A549 (cell line): ENCODE measurements around the gene ATP10A. TPM values are rescaled to one million over a fixed set of nuclear protein-coding genes. Genes with fewer than 3 reads are reported as not detected.

Source experiments
- ATAC-seq, 2 experiments: fragments of 200-7000 bp in 1 of 2; fragments of >200 bp in 1 of 2; cut with Nextera tagmentation in 1 of 2; cut with Tn5 transposase in 1 of 2; 3 replicates each; pipeline versions ENCODE4 v1.8.0 to v1.9.1; 2018 to 2020; ENCODE audit warnings: mild to moderate bottlenecking in 1 of 2, moderate library complexity in 1 of 2
- CTCF ChIA-PET: fragments of 300-600 bp; sonication (Branson Sonifier 250); formaldehyde crosslinking; extraction: SDS; loops from one replicate; lab custom pipeline; 2021; ENCODE audit warnings: antibody characterized with exemption, inconsistent platforms; lab: Yijun Ruan, JAX
- POLR2A ChIA-PET: fragments of 350-600 bp; formaldehyde crosslinking; extraction: SDS; loops from one replicate; lab custom pipeline; 2021; ENCODE audit warnings: antibody characterized with exemption, inconsistent platforms; lab: Yijun Ruan, JAX
- DNase-seq, 2 experiments: peaks; one replicate each; pipeline versions ENCODE4 v3.0.0 to v3.0.0-alpha.2; 2011 to 2016; ENCODE audit warnings: low read depth in 1 of 2, low spot score in 1 of 2
- FAIRE-seq: peaks from 2 replicates; lab custom pipeline; 2011; peaks lifted over from hg19 to GRCh38; lab: Jason Lieb, UNC
- H3K27ac ChIP-seq, 2 experiments: fragments of >200 bp; sonication (Bioruptor Twin); formaldehyde crosslinking; 3 replicates each; pipeline ENCODE4 v1.5.1; 2016 to 2017
- H3K4me1 ChIP-seq: fragments of >200 bp; sonication (Bioruptor Twin); formaldehyde crosslinking; 3 replicates; pipeline ENCODE4 v1.6.1; 2016
- H3K4me2 ChIP-seq: fragments of >200 bp; sonication (Bioruptor Twin); formaldehyde crosslinking; 3 replicates; pipeline ENCODE4 v1.6.1; 2016
- H3K4me3 ChIP-seq: fragments of >200 bp; sonication (Bioruptor Twin); formaldehyde crosslinking; 3 replicates; pipeline ENCODE4 v1.5.1; 2016
- H3K9me3 ChIP-seq: fragments of >200 bp; sonication (Bioruptor Twin); formaldehyde crosslinking; 3 replicates; pipeline ENCODE4 v1.6.1; 2016
- EHMT2 ChIP-seq: fragments of 200-600 bp; sonication (generic); IDR thresholded peaks from 2 replicates; pipeline ENCODE4 v1.6.1; 2016; ENCODE audit warnings: antibody characterized with exemption, low read depth, mild to moderate bottlenecking, moderate library complexity
- EP300 ChIP-seq, 2 experiments: fragments of >200 bp; sonication (Bioruptor Twin); formaldehyde crosslinking; IDR thresholded peaks; 2 replicates in 1 of 2; 3 replicates in 1 of 2; pipeline ENCODE4 v1.6.1; 2016 to 2017
- ESRRA ChIP-seq: fragments of 150-350 bp; IDR thresholded peaks from 2 replicates; pipeline ENCODE4 v1.6.1; 2014; ENCODE audit warnings: mild to moderate bottlenecking, low read length, borderline replicate concordance
- FOSB ChIP-seq: fragments of 250-450 bp; sonication (Bioruptor Pico); IDR thresholded peaks from 2 replicates; pipeline ENCODE4 v1.5.0; 2020; ENCODE audit warnings: mild to moderate bottlenecking, moderate library complexity
- GATA3 ChIP-seq: IDR thresholded peaks from 2 replicates; pipeline ENCODE4 v1.6.1; 2012; ENCODE audit warnings: borderline replicate concordance
- HES2 ChIP-seq: fragments of >200 bp; sonication (Bioruptor Twin); formaldehyde crosslinking; IDR thresholded peaks from 2 replicates; pipeline ENCODE4 v1.6.1; 2016
- HEYL ChIP-seq: fragments of 250-450 bp; sonication (Bioruptor Pico); IDR thresholded peaks from 2 replicates; pipeline ENCODE4 v1.8.0; 2021; ENCODE audit warnings: mild to moderate bottlenecking, moderate library complexity
- HOXA7 ChIP-seq: fragments of 250-450 bp; sonication (Bioruptor Pico); IDR thresholded peaks from 2 replicates; pipeline ENCODE4 v1.5.0; 2020; ENCODE audit warnings: mild to moderate bottlenecking, moderate library complexity
- JUNB ChIP-seq: fragments of >200 bp; sonication (Bioruptor Twin); formaldehyde crosslinking; IDR thresholded peaks from 2 replicates; pipeline ENCODE4 v1.6.1; 2016
- MAX ChIP-seq: IDR thresholded peaks from 2 replicates; pipeline ENCODE4 v1.6.1; 2012
- MAZ ChIP-seq: fragments of 150-350 bp; IDR thresholded peaks from 2 replicates; pipeline ENCODE4 v1.6.1; 2014; ENCODE audit warnings: antibody characterized with exemption, low read depth, low read length, borderline replicate concordance
- NFE2L2 ChIP-seq: fragments of 150-350 bp; conservative IDR thresholded peaks from 2 replicates; pipeline ENCODE4 v1.6.1; 2014; ENCODE audit warnings: low read length
- NR3C1 ChIP-seq: fragments of >200 bp; sonication (Bioruptor Twin); formaldehyde crosslinking; IDR thresholded peaks from 3 replicates; pipeline ENCODE4 v1.6.1; 2017
- PHF8 ChIP-seq: fragments of 200-600 bp; sonication (generic); IDR thresholded peaks from 2 replicates; pipeline ENCODE4 v1.6.1; 2016; ENCODE audit warnings: low read depth, mild to moderate bottlenecking, antibody characterized with exemption, moderate library complexity, borderline replicate concordance
- RCOR1 ChIP-seq: fragments of 150-350 bp; IDR thresholded peaks from 2 replicates; pipeline ENCODE4 v1.6.1; 2014; ENCODE audit warnings: antibody characterized with exemption, low read length, low read depth
- RNF2 ChIP-seq: fragments of 200-600 bp; sonication (generic); IDR thresholded peaks from 2 replicates; pipeline ENCODE4 v1.6.1; 2016; ENCODE audit warnings: low read depth, mild to moderate bottlenecking, antibody characterized with exemption, moderate library complexity, borderline replicate concordance
- SMC3 ChIP-seq: fragments of >200 bp; sonication (Bioruptor Twin); formaldehyde crosslinking; IDR thresholded peaks from 3 replicates; pipeline ENCODE4 v1.6.1; 2018; ENCODE audit warnings: inconsistent platforms
- TP53 ChIP-seq: fragments of 250-450 bp; sonication (Bioruptor Pico); IDR thresholded peaks from 2 replicates; pipeline ENCODE4 v1.5.0; 2021; ENCODE audit warnings: mild to moderate bottlenecking, moderate library complexity
- USF2 ChIP-seq: fragments of 450-650 bp; IDR thresholded peaks from 2 replicates; pipeline ENCODE4 v1.6.1; 2014; ENCODE audit warnings: antibody characterized with exemption
- ZC3H11A ChIP-seq: fragments of 450-650 bp; IDR thresholded peaks from 2 replicates; pipeline ENCODE4 v1.6.1; 2014; ENCODE audit warnings: antibody characterized with exemption, mild to moderate bottlenecking
- ZSCAN20 ChIP-seq: fragments of 250-450 bp; sonication (Bioruptor Pico); IDR thresholded peaks from 2 replicates; pipeline ENCODE4 v1.8.0; 2022; ENCODE audit warnings: mild to moderate bottlenecking, moderate library complexity
- WGBS: methylation state at CpG from one replicate; pipeline ENCODE4 v1.1.6; 2017; ENCODE audit errors: missing lambda C conversion rate; 5-methylcytosine and 5-hydroxymethylcytosine counted together
- polyA plus RNA-seq, 4 experiments: library from polyadenylated mRNA; depleted of rRNA in 3 of 4; stranded (reverse); fragments of >200 nt; fragmentation: RNase III in 1 of 4; extraction: RNeasy Plus Mini Kit Qiagen cat#74134 plus additional on column Dnase treatment in 1 of 4; gene quantifications; 2 replicates in 3 of 4; 3 replicates in 1 of 4; pipeline ENCODE4 v1.2.3, GENCODE V29; 2011 to 2017
- TF ChIP-seq, protein P1 (sequence below): fragments of >200 bp; sonication (Bioruptor Twin); formaldehyde crosslinking; IDR thresholded peaks from 3 replicates; pipeline ENCODE4 v1.6.1; 2016
- TF ChIP-seq, protein P2 (sequence below): fragments of 250-450 bp; sonication (Bioruptor Pico); IDR thresholded peaks from 2 replicates; pipeline ENCODE4 v1.5.0; 2021; ENCODE audit warnings: mild to moderate bottlenecking, moderate library complexity, borderline replicate concordance

The ATP10A gene
- polyA plus RNA-seq, 2 of the 4 experiments (the other 2 are of a cell fraction), result 5.9 to 7.6 TPM

DNA sequence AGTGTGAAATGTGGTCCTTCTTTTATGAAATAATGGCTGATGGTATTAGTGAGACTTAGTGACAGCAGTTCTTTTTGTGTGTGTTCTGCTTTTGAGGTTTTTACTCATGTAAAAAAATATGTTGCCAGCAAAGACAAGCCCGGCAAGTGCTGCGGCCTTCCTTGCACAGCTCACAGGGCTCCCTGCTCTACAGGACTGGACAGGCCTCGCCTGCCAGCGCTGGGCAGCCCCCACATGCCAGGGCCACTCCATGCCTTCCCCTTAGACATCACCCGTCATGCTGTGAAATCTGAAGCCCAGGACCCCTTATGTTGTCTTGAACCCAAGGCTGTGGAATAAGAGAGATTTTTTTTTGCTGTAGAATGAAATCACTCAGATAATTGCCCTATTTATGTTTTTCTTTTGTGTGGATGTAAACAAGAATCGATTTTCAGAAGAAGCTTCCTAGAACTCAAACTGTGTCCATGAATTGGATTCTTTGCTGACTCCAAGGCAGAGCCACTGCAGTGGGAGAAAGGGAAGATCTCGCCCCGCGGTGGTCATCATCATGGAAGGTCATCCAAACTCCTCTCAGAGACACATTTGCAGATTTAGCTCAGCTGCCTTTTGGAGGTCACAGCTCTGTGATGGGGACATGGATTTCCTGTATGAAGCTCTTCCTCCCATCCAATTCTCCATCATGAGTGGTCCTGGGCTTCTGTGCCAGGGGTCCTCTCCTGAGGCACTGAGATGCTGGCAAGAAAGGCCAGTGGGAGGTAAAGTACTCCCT lies 150.8 kb downstream of the ATP10A start:
- POLR2A ChIA-PET, result no interaction called here
- no peak overlapping the region for H3K4me3 ChIP-seq
- CTCF ChIA-PET, result no interaction called here
- DNase-seq (no peak), FAIRE-seq (no peak), ATAC-seq (no peak)
- H3K4me1 ChIP-seq, result no peaks in the 10 kb centered on the region
- no peak for TF ChIP-seq NFE2L2
- no peak for TF ChIP-seq HES2
- TF ChIP-seq, protein P1, sequence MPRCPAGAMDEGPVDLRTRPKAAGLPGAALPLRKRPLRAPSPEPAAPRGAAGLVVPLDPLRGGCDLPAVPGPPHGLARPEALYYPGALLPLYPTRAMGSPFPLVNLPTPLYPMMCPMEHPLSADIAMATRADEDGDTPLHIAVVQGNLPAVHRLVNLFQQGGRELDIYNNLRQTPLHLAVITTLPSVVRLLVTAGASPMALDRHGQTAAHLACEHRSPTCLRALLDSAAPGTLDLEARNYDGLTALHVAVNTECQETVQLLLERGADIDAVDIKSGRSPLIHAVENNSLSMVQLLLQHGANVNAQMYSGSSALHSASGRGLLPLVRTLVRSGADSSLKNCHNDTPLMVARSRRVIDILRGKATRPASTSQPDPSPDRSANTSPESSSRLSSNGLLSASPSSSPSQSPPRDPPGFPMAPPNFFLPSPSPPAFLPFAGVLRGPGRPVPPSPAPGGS, result no peak
- no peak for TF ChIP-seq MAZ
- TF ChIP-seq ZSCAN20, result no peak
- TF ChIP-seq TP53, result no peak
- TF ChIP-seq EHMT2, result no peak
- TF ChIP-seq PHF8, result no peak
- TF ChIP-seq SMC3, result no peak
- TF ChIP-seq RCOR1, result no peak
- TF ChIP-seq EP300 (IDR thresholded peaks at IDR 0.05), result no peak
- no peak for TF ChIP-seq FOSB
- no peak for TF ChIP-seq HOXA7
- H3K27ac ChIP-seq, result no peak overlapping the region
- no peak overlapping the region for H3K4me2 ChIP-seq
- 82% methylated on average over 9 of the region's 9 CpGs for WGBS
- no peaks in the 10 kb centered on the region for H3K9me3 ChIP-seq

- ChIA-PET POLR2A (no interaction called here), CTCF (no interaction called here)
- Histone ChIP-seq H3K27ac (no peak overlapping the region), H3K4me1 (no peaks in the 10 kb centered on the region), H3K4me2 (no peak overlapping the region), H3K4me3 (no peak overlapping the region)
- DNase-seq, result no peak
- no peak for ATAC-seq
- WGBS, result 66% methylated on average over 8 of the region's 8 CpGs
- TF ChIP-seq ESRRA (no peak), JUNB (no peak), NFE2L2 (no peak), RNF2 (no peak), USF2 (no peak), ZC3H11A (no peak), MAX (no peak), NR3C1 (no peak), GATA3 (no peak), HOXA7 (no peak), HEYL (CRISPR knock-in tag) (no peak), MAZ (no peak), FOSB (no peak)
- TF ChIP-seq, protein P2, sequence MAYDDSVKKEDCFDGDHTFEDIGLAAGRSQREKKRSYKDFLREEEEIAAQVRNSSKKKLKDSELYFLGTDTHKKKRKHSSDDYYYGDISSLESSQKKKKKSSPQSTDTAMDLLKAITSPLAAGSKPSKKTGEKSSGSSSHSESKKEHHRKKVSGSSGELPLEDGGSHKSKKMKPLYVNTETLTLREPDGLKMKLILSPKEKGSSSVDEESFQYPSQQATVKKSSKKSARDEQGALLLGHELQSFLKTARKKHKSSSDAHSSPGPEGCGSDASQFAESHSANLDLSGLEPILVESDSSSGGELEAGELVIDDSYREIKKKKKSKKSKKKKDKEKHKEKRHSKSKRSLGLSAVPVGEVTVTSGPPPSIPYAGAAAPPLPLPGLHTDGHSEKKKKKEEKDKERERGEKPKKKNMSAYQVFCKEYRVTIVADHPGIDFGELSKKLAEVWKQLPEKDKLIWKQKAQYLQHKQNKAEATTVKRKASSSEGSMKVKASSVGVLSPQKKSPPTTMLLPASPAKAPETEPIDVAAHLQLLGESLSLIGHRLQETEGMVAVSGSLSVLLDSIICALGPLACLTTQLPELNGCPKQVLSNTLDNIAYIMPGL (CRISPR knock-in tag), result no peak
- TF ChIP-seq, all 56 proteins: peak for 0
- H3K9me3 ChIP-seq, result no peaks in the 10 kb centered on the region
- no peak for FAIRE-seq
These were observed 151.4 kb downstream of the ATP10A start for GRCh38 chr15:25711691-25712090.
